ENCODE results near the gene CLEC16A.

Gene CLEC16A

GRCh38 chr16:11134722-11135463 is 190.5 kb downstream of the CLEC16A start:
- no peak for DNase-seq (ENCODE audit: low read depth in 2 of 2, low spot score in 1 of 2)

GRCh38 chr16:11135464-11135973 is 191.2 kb downstream of the CLEC16A start:
- no peak for DNase-seq (ENCODE audit: low read depth in 2 of 2, low spot score in 1 of 2)

DNA sequence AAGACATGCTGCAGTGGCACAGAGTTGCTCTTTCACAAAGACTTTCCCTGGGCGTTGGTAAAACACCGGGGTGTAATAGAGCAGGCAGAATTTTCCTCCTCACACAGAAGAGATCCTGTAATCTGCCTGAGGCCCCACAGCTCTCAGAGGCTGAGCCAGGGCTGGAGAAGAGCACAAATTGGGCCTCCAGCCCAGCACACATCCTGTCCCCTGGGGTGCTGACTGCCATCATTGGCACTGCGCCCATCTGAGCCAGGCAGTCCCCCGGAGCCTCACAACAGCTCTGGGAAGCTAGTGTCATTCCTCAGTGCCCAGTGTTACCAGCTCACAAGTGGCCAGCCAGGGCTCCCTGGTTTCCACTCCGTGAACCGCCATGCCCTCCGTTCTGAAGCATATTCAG is 192.2 kb downstream of the CLEC16A start:
- no peak for DNase-seq (ENCODE audit: low read depth in 2 of 2, low spot score in 1 of 2)

- DNase-seq (ENCODE audit: low read depth in 2 of 2, low spot score in 1 of 2), result no peak
Measured at GRCh38 chr16:11138022-11138768, 193.8 kb downstream of the CLEC16A start.

GRCh38 chr16:11138769-11139325 is 194.5 kb downstream of the CLEC16A start:
- no peak for DNase-seq (ENCODE audit: low read depth in 2 of 2, low spot score in 1 of 2)

DNA sequence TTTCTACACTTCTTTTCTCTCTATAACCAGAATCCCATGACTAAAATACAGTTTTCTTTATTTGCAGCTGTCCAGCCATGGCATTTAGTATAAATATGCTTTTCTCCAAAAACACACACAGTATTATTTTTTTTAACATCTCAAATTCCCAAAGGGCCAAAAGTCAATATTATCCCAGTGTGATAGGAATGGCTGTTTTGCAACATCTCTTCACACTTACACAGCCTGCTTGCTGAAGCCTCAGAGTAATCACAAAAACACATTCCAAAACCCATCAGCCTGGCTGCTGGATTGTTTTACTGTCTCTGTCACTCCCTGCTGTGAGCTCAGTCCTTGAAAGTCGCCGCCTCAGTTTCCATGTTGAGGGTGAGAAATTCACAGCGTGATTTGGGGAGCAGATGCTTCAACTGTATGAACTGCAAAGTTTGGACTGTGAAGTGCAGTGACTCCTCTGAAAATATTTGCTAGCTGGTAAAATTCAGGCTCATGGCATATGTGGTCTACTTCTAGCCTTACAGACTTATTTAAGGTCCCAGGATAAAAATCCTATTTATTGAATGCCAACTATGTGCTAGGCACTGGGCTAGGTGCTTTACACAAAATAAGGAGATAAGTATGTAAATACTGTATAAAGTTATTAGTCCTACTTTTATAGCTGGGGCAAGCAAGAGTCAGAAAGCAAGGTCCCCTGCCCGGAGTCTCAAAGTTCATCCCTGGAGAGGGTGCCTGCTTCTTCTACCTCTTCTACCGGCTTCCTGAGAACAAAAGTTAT is 195.1 kb downstream of the CLEC16A start:
- no peak for DNase-seq (ENCODE audit: low read depth in 2 of 2, low spot score in 1 of 2)

DNA sequence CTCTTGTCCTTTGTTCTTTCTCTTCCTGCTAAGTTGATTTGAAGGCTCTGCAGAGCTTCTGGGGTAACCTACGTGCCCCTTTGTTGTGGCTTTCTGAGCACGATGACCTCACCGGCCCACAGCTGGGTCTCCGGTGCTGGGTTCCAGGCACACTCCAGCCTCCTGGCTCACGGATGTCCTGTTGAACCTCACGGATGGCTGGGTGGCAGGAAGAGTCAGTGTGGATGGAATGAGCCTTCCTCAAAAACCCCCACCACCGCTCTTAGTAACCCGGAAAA is 195.7 kb downstream of the CLEC16A start:
- DNase-seq (ENCODE audit: low read depth in 2 of 2, low spot score in 1 of 2), result peak in 1 of 2 donors; percentile 3

- DNase-seq (ENCODE audit: low read depth in 2 of 2, low spot score in 1 of 2), result no peak
Measured at GRCh38 chr16:11140466-11140865, 196.1 kb downstream of the CLEC16A start.

DNA sequence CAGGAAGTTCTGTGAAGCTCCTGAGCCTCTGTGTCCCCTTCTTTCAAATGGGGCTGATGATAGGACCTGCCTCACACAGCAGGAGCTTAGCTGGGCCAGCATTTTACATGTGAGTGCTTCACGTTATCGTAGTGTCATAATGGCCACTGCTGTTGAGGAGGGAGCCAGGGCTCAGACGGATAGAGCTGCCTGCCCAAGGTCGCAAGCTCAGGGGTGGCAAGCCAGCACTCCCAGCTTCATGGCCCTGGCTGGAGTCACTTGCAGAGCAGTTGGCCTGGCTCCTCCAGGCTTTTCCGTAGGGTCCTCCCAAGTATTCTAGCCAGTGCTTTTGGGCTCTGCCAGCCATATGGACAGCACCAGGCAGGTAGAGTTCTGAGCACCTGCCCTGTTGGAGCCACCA is 196.5 kb downstream of the CLEC16A start:
- no peak for DNase-seq (ENCODE audit: low read depth in 2 of 2, low spot score in 1 of 2)

GRCh38 chr16:11141409-11142260 is 197.3 kb downstream of the CLEC16A start:
- DNase-seq (ENCODE audit: low read depth in 2 of 2, low spot score in 1 of 2), result no peak

GRCh38 chr16:11142261-11142630 is 197.9 kb downstream of the CLEC16A start:
- no peak for DNase-seq (ENCODE audit: low read depth in 2 of 2, low spot score in 1 of 2)

DNA sequence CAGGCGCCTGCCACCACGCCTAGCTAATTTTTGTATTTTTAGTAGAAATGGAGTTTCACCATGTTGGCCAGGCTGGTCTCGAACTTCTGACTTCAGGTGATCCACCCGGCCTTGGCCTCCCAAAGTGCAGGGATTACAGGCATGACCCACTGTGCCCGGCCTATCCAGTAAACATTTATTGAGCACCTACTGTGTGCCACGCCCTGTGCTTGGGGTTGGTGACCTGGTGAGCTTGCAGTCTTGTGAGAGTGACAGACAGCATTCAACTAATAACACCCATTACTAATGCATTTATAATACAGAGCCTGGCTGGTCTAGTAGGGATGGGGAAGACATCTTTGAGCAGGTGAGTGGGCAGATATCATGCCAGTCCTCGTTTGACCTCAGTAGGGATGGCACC is 198.6 kb downstream of the CLEC16A start:
- DNase-seq (ENCODE audit: low read depth in 2 of 2, low spot score in 1 of 2), result no peak

DNA sequence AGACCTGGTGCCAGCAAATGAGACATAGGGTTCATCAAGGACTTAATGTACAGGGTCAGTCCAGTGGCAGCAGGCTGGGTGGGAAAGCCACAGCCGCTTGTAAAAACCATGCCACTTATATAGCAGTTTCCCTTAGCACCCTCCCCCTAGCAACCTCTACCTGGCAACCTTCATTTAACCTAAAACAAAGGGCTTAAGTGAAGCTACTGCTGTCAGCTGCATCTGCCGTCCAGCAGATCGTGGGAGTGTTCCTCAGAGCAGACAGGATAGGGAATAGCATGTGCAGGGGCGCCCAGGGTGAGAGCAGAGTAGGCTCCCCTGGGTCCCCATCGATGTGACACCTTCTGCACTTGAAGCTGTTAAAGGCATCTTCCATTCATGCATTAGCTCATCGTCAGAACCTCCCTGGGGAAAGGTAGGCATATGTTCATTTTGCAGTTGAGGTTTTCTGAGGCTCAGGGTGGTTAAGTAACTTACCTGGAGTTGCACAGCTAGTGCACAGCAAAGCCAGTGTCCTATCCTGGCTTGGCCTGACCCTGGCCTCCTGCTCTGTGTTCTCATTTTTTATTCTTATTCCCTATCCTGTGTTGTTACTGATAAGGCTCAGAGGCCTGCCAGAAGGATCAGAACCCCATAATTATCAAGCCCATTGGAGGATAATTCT is 199.1 kb downstream of the CLEC16A start:
- DNase-seq (ENCODE audit: low read depth in 2 of 2, low spot score in 1 of 2), result no peak

- no peak for DNase-seq (ENCODE audit: low read depth in 2 of 2, low spot score in 1 of 2)
Measured at GRCh38 chr16:11144122-11144521, 199.8 kb downstream of the CLEC16A start.

- DNase-seq (ENCODE audit: low read depth in 2 of 2, low spot score in 1 of 2), result no peak
Measured at GRCh38 chr16:11145173-11145818, 200.9 kb downstream of the CLEC16A start.

DNA sequence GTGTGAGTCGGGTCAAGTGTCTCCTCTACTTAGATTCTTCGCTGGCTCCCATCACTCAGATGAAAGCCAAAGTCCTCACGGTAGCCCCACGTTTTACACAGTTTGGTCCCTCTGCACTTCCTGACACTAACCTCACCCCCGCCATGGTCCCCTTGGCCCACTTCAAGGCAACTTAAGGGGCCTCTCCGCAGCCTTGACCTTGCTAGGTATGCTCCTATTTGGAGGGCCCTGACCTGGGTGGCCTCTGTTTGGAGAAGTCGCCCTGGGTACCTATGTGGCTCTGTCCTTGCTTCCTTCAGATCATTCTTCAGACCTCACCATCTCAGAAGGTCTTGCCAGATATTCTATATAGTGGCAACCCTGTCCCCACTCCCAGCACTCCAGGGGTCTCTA is 201.5 kb downstream of the CLEC16A start:
- DNase-seq (ENCODE audit: low read depth in 2 of 2, low spot score in 1 of 2), result no peak

- DNase-seq (ENCODE audit: low read depth in 2 of 2, low spot score in 1 of 2), result no peak
Measured at GRCh38 chr16:11147033-11147753, 202.8 kb downstream of the CLEC16A start.

- DNase-seq (ENCODE audit: low read depth in 2 of 2, low spot score in 1 of 2), result no peak
Measured at GRCh38 chr16:11147754-11148444, 203.5 kb downstream of the CLEC16A start.

Data from stimulated activated CD8-positive, alpha-beta memory T cell treated with anti-CD3 and anti-CD28 coated beads, Interleukin-4, amount 100 ng/mL, for 4 hours (primary cell).